ENCODE data around the gene NDUFS5. TPM values are rescaled to one million over a fixed set of nuclear protein-coding genes. Genes with fewer than 3 reads are reported as not detected.
"Not testable (repeated sequence)": the region's sequence is repeated elsewhere in the genome, so short reads cannot be mapped to it uniquely, and the experiment has no call there.

Gene NDUFS5
- polyA plus RNA-seq, 1 experiment, result 223 TPM

- no peak for DNase-seq (ENCODE audit: low read depth)
- POLR2A ChIA-PET, result interaction anchor here (1.1 kb wide), 1 partner anchor 22 kb away, joined by 4 read pairs; the partner anchor contains the start of gene NDUFS5
- Histone ChIP-seq H3K4me3 (ENCODE audit: low read depth, low read length) (no peak overlapping the region), H3K27me3 (ENCODE audit: control insufficient read depth, insufficient read depth, low read length) (no peaks in the 10 kb centered on the region), H3K36me3 (ENCODE audit: control insufficient read depth, insufficient read depth, low read length) (peaks cover 17% of the 10 kb centered on the region)
- no peak for TF ChIP-seq CTCF (IDR thresholded peaks at IDR 0.05; ENCODE audit: insufficient read depth, low read depth, low read length)
- CTCF ChIA-PET, result interaction anchor here (0.7 to 1.5 kb wide), 3 partner anchors 18 to 188 kb away, joined by 3 to 4 read pairs (median 3); partner anchors contain the start of gene NDUFS5
Measured at GRCh38 chr1:39003794-39004193, 22.4 kb upstream of the NDUFS5 start.

GRCh38 chr1:39006287-39006686 is 19.9 kb upstream of the NDUFS5 start:
- H3K4me3 ChIP-seq (ENCODE audit: low read depth, low read length), result no peak overlapping the region
- no peak for DNase-seq (ENCODE audit: low read depth)
- TF ChIP-seq CTCF (IDR thresholded peaks at IDR 0.05; ENCODE audit: insufficient read depth, low read depth, low read length), result no peak
- ChIA-PET POLR2A (no interaction called here), CTCF (interaction anchor here (0.8 to 2.0 kb wide), 2 partner anchors 86 to 92 kb away, joined by 3 to 4 read pairs; no protein-coding TSS in a partner anchor)
- H3K36me3 ChIP-seq (ENCODE audit: control insufficient read depth, insufficient read depth, low read length), result peaks cover 11% of the 10 kb centered on the region
- no peaks in the 10 kb centered on the region for H3K27me3 ChIP-seq (ENCODE audit: control insufficient read depth, insufficient read depth, low read length)

GRCh38 chr1:39006726-39007645 is 19.2 kb upstream of the NDUFS5 start:
- H3K36me3 ChIP-seq (ENCODE audit: control insufficient read depth, insufficient read depth, low read length), result peaks cover 11% of the 10 kb centered on the region
- ChIA-PET CTCF (interaction anchor here (0.8 to 2.0 kb wide), 2 partner anchors 85 to 92 kb away, joined by 3 to 4 read pairs; no protein-coding TSS in a partner anchor), POLR2A (no interaction called here)
- no peak overlapping the region for H3K4me3 ChIP-seq (ENCODE audit: low read depth, low read length)
- no peaks in the 10 kb centered on the region for H3K27me3 ChIP-seq (ENCODE audit: control insufficient read depth, insufficient read depth, low read length)
- TF ChIP-seq CTCF (IDR thresholded peaks at IDR 0.05; ENCODE audit: insufficient read depth, low read depth, low read length), result no peak
- no peak for DNase-seq (ENCODE audit: low read depth)

GRCh38 chr1:39014956-39015355 is 11.2 kb upstream of the NDUFS5 start:
- H3K27me3 ChIP-seq (ENCODE audit: control insufficient read depth, insufficient read depth, low read length); POLR2A ChIA-PET; CTCF ChIA-PET: not testable (repeated sequence)

GRCh38 chr1:39016604-39017171 is 9.5 kb upstream of the NDUFS5 start:
- H3K36me3 ChIP-seq (ENCODE audit: control insufficient read depth, insufficient read depth, low read length), result peaks cover 4% of the 10 kb centered on the region; the same call in 1 of the 2 replicates
- DNase-seq (ENCODE audit: low read depth), result no peak
- no peak for TF ChIP-seq CTCF (IDR thresholded peaks at IDR 0.05; ENCODE audit: insufficient read depth, low read depth, low read length)
- no peak overlapping the region for H3K4me3 ChIP-seq (ENCODE audit: low read depth, low read length)
- ChIA-PET POLR2A (no interaction called here), CTCF (interaction anchor here (1.5 kb wide), 1 partner anchor 9 kb away, joined by 3 read pairs; the partner anchor contains the start of gene NDUFS5)
- no peaks in the 10 kb centered on the region for H3K27me3 ChIP-seq (ENCODE audit: control insufficient read depth, insufficient read depth, low read length)

More at GRCh38 chr1:39014956-39015355, 11.2 kb upstream of the NDUFS5 start:
- not testable (repeated sequence) for H3K36me3 ChIP-seq (ENCODE audit: control insufficient read depth, insufficient read depth, low read length); H3K4me3 ChIP-seq (ENCODE audit: low read depth, low read length); DNase-seq (ENCODE audit: low read depth)
